SW480 (cell line): ENCODE results near the gene TCF19.
A peak's percentile ranks its signal among the peaks of the same experiment; 100 is the strongest.

Experiments
- DNase-seq: peaks from one replicate; pipeline ENCODE4 v3.0.0-alpha.2; 2016; ENCODE audit warnings: low spot score

TCF19 gene

GRCh38 chr6:31158140-31158862 is at the start of gene TCF19:
Gene TCF19, plus strand, starts transcription at chr6:31158589. Its CDS starts 881 bp downstream, at chr6:31159470.
- peak; percentile 96 for DNase-seq

GRCh38 chr6:31110825-31111582 is 47.4 kb upstream of the TCF19 start:
- DNase-seq, result no peak

GRCh38 chr6:31111712-31112111 is 46.7 kb upstream of the TCF19 start:
- no peak for DNase-seq

GRCh38 chr6:31112478-31112877 is 45.9 kb upstream of the TCF19 start, which contains the start of gene C6orf15:
Gene C6orf15, minus strand, starts transcription at chr6:31112575. Its CDS starts 20 bp downstream, at chr6:31112555.
- DNase-seq, result peak; percentile 25

- no peak for DNase-seq
Observed at GRCh38 chr6:31113861-31114540, 44.4 kb upstream of the TCF19 start.

GRCh38 chr6:31114541-31114878 is 43.9 kb upstream of the TCF19 start, which contains the start of gene PSORS1C1:
Gene PSORS1C1, plus strand, starts transcription at chr6:31114800. Its CDS starts 14,833 bp downstream, at chr6:31129633.
- peak; percentile 88 for DNase-seq

GRCh38 chr6:31114970-31115849 is 43.2 kb upstream of the TCF19 start:
- peak; percentile 65 for DNase-seq

- DNase-seq, result no peak
Observed at GRCh38 chr6:31115941-31116560, 42.3 kb upstream of the TCF19 start.

GRCh38 chr6:31116661-31117385 is 41.6 kb upstream of the TCF19 start:
- DNase-seq, result no peak

- no peak for DNase-seq
Observed at GRCh38 chr6:31118178-31118577, 40.2 kb upstream of the TCF19 start.

- no peak for DNase-seq
Observed at GRCh38 chr6:31120151-31120915, 38.1 kb upstream of the TCF19 start, which contains the start of gene CDSN. Gene CDSN, minus strand, starts transcription at chr6:31120446. Its CDS starts 27 bp downstream, at chr6:31120419.

- no peak for DNase-seq
Observed at GRCh38 chr6:31121131-31121790, 37.1 kb upstream of the TCF19 start.

- DNase-seq, result peak; percentile 29
Observed at GRCh38 chr6:31122791-31123706, 35.3 kb upstream of the TCF19 start.

GRCh38 chr6:31125162-31125561 is 33.2 kb upstream of the TCF19 start:
- DNase-seq, result peak; percentile 58

- peak; percentile 35 for DNase-seq
Observed at GRCh38 chr6:31125586-31126363, 32.6 kb upstream of the TCF19 start.

GRCh38 chr6:31126396-31127175 is 31.8 kb upstream of the TCF19 start:
- DNase-seq, result peak; percentile 43
